Karpas-422 (cell line): ENCODE results near the gene CLASP1. TPM values are rescaled to one million over a fixed set of nuclear protein-coding genes. Genes with fewer than 3 reads are reported as not detected.

Experiments
- DNase-seq: peaks from one replicate; pipeline ENCODE4 v3.0.0-alpha.2; 2015
- H2AFZ ChIP-seq: fragments of 200-600 bp; sonication (generic); 2 replicates; pipeline ENCODE4 v1.6.1; 2014; ENCODE audit warnings: antibody characterized with exemption, low read length, mixed read lengths
- H3K27ac ChIP-seq: fragments of 200-600 bp; sonication (generic); 2 replicates; pipeline ENCODE4 v1.5.1; 2014; ENCODE audit warnings: mild to moderate bottlenecking, low read length, moderate library complexity
- H3K27me3 ChIP-seq: fragments of 200-600 bp; sonication (generic); 2 replicates; pipeline ENCODE4 v1.6.1; 2014; ENCODE audit warnings: low read length, mixed read lengths
- H3K36me3 ChIP-seq: fragments of 200-600 bp; sonication (generic); 2 replicates; pipeline ENCODE4 v1.6.1; 2014; ENCODE audit warnings: low read length, mixed read lengths; ENCODE audit not compliant: insufficient read depth
- H3K4me1 ChIP-seq: fragments of 200-600 bp; sonication (generic); 2 replicates; pipeline ENCODE4 v1.6.1; 2014; ENCODE audit warnings: mild to moderate bottlenecking, low read length, mixed read lengths
- H3K4me2 ChIP-seq: fragments of 200-600 bp; sonication (generic); 2 replicates; pipeline ENCODE4 v1.6.1; 2014; ENCODE audit warnings: low read length, low read depth, mild to moderate bottlenecking; ENCODE audit not compliant: poor library complexity, severe bottlenecking
- H3K4me3 ChIP-seq: fragments of 200-600 bp; sonication (generic); 2 replicates; pipeline ENCODE4 v1.5.1; 2014; ENCODE audit warnings: mild to moderate bottlenecking, antibody characterized with exemption, low read length, mixed read lengths
- H3K79me2 ChIP-seq: fragments of 200-600 bp; sonication (generic); 2 replicates; pipeline ENCODE4 v1.6.1; 2014; ENCODE audit warnings: mild to moderate bottlenecking, low read length, mixed read lengths
- H3K9ac ChIP-seq: fragments of 200-600 bp; sonication (generic); 2 replicates; pipeline ENCODE4 v1.6.0; 2014; ENCODE audit warnings: low read length
- H3K9me2 ChIP-seq: fragments of 200-600 bp; sonication (generic), shearing (Covaris generic); replicated peaks from 2 replicates; pipeline ENCODE4 v1.6.0; 2014; ENCODE audit warnings: mild to moderate bottlenecking, low read length, moderate library complexity; ENCODE audit not compliant: insufficient read depth
- H3K9me3 ChIP-seq: fragments of 300-700, 200-600 bp; sonication (generic); 2 replicates; pipeline ENCODE4 v1.6.1; 2014; ENCODE audit warnings: low read length, mixed read lengths
- H4K20me1 ChIP-seq: fragments of 200-600 bp; sonication (generic); 2 replicates; pipeline ENCODE4 v1.6.1; 2014; ENCODE audit warnings: mild to moderate bottlenecking, antibody characterized with exemption, low read length, low read depth; ENCODE audit not compliant: insufficient read depth
- total RNA-seq: library from RNA; depleted of rRNA; stranded (reverse); fragments of >200 nt; shearing (Covaris generic); gene quantifications from 2 replicates; pipeline ENCODE4 v1.2.3, GENCODE V29; 2014; ENCODE audit warnings: low replicate concordance

Gene CLASP1
- total RNA-seq, 1 experiment from 2014 or later, result 102 TPM

- Histone ChIP-seq H3K79me2 (peaks cover 92% of the 10 kb centered on the region), H3K9ac (no peak overlapping the region), H4K20me1 (no peaks in the 10 kb centered on the region), H3K4me3 (no peak overlapping the region), H3K27me3 (no peaks in the 10 kb centered on the region), H3K4me2 (no peak overlapping the region), H3K9me3 (no peaks in the 10 kb centered on the region), H3K27ac (no peak overlapping the region), H2AFZ (no peak overlapping the region), H3K4me1 (no peaks in the 10 kb centered on the region), H3K36me3 (peaks cover 64% of the 10 kb centered on the region), H3K9me2 (no peaks in the 10 kb centered on the region)
- DNase-seq, result no peak
Observed at GRCh38 chr2:121505986-121506586, 143.2 kb downstream of the CLASP1 start.

DNA sequence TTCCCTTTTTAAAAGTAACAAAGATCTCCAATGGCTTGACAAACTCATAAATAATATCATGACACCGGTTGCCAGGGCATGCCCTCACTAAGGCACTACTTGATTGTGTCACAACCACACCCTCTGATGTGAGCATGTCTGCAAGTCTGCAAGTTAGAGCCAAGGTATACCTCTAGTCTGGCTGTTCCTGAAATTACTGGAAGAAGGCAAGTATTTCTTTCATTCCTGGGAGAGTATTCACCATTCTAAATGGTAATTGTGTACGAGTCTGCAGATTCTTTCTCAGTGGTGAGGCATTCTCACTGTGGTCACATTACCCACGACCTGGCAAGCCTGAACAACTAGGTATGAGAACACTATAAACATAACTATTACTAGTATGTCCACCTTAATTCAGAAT is 144.3 kb downstream of the CLASP1 start:
- Histone ChIP-seq H3K9ac (no peak overlapping the region), H3K79me2 (peaks cover 92% of the 10 kb centered on the region), H3K9me3 (no peaks in the 10 kb centered on the region), H3K9me2 (no peaks in the 10 kb centered on the region), H3K4me3 (no peak overlapping the region), H4K20me1 (no peaks in the 10 kb centered on the region), H3K4me1 (no peaks in the 10 kb centered on the region), H3K36me3 (peaks cover 72% of the 10 kb centered on the region), H3K4me2 (no peak overlapping the region), H2AFZ (no peak overlapping the region), H3K27me3 (no peaks in the 10 kb centered on the region), H3K27ac (no peak overlapping the region)
- no peak for DNase-seq

DNA sequence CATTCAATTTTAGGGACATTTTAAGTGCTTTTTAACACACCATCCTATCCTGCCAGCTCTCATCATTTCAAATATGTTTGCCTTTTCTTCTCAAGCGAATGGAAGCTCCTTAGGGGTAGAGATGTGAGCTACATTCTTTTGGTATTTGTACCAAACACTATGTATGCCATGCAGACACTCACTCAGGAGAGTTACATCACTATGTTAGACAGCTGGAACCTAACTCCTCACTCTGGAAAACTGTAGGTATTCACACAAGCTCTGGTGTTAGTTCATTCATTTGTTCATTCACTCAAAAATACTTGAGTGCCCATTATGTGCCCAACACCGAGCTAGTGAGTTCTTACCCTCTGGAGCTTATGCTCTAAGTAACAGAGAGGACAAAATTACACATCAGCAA is 144.9 kb downstream of the CLASP1 start:
- Histone ChIP-seq H4K20me1 (no peaks in the 10 kb centered on the region), H3K36me3 (peaks cover 73% of the 10 kb centered on the region), H3K9me2 (no peaks in the 10 kb centered on the region), H3K9ac (no peak overlapping the region), H2AFZ (no peak overlapping the region), H3K9me3 (no peaks in the 10 kb centered on the region), H3K27ac (no peak overlapping the region), H3K4me1 (no peaks in the 10 kb centered on the region), H3K4me2 (no peak overlapping the region), H3K4me3 (no peak overlapping the region), H3K27me3 (no peaks in the 10 kb centered on the region), H3K79me2 (peaks cover 92% of the 10 kb centered on the region)
- DNase-seq, result no peak

DNA sequence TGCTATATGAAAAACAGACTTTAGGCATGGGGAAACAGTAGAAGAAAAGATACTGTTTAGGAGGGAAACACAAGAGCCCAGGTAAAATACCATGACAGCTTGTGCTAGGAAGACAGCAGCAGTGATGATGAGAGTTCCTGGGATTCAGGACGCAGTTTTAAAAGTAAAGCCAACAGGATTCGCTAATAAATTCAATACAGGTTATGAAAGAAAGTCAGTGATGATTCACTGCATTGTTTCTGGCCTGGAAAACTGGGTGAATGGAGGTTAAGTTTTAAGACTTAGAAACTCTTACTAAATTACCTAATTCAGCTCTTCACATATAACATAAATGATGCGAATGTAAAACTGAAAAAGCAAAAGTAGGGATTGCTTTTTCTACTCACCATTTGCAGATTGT is 146.5 kb downstream of the CLASP1 start:
- Histone ChIP-seq H3K9me2 (no peaks in the 10 kb centered on the region), H3K4me3 (no peak overlapping the region), H3K36me3 (peaks cover 70% of the 10 kb centered on the region), H3K9ac (no peak overlapping the region), H3K9me3 (no peaks in the 10 kb centered on the region), H3K4me2 (no peak overlapping the region), H4K20me1 (no peaks in the 10 kb centered on the region), H3K79me2 (peaks cover 89% of the 10 kb centered on the region), H3K27me3 (no peaks in the 10 kb centered on the region), H2AFZ (no peak overlapping the region), H3K4me1 (no peaks in the 10 kb centered on the region), H3K27ac (no peak overlapping the region)
- no peak for DNase-seq

GRCh38 chr2:121502246-121502645 is 147.0 kb downstream of the CLASP1 start:
- Histone ChIP-seq H3K79me2 (peaks cover 88% of the 10 kb centered on the region), H3K36me3 (peaks cover 69% of the 10 kb centered on the region)

GRCh38 chr2:121501554-121501953 is 147.7 kb downstream of the CLASP1 start:
- Histone ChIP-seq H3K9me3 (no peaks in the 10 kb centered on the region), H2AFZ (no peak overlapping the region), H3K27ac (no peak overlapping the region), H3K9me2 (no peaks in the 10 kb centered on the region), H4K20me1 (no peaks in the 10 kb centered on the region), H3K4me1 (no peaks in the 10 kb centered on the region), H3K27me3 (no peaks in the 10 kb centered on the region), H3K36me3 (peaks cover 62% of the 10 kb centered on the region), H3K9ac (no peak overlapping the region), H3K4me2 (no peak overlapping the region), H3K79me2 (peaks cover 88% of the 10 kb centered on the region), H3K4me3 (no peak overlapping the region)
- DNase-seq, result no peak

More at GRCh38 chr2:121502246-121502645, 147.0 kb downstream of the CLASP1 start:
- H3K9ac ChIP-seq, result no peak overlapping the region
- no peaks in the 10 kb centered on the region for H3K27me3 ChIP-seq
- H2AFZ ChIP-seq, result no peak overlapping the region
- H3K9me3 ChIP-seq, result no peaks in the 10 kb centered on the region
- no peaks in the 10 kb centered on the region for H3K9me2 ChIP-seq
- H3K27ac ChIP-seq, result no peak overlapping the region
- no peaks in the 10 kb centered on the region for H4K20me1 ChIP-seq
- no peak for DNase-seq
- no peak overlapping the region for H3K4me3 ChIP-seq
- H3K4me1 ChIP-seq, result no peaks in the 10 kb centered on the region
- H3K4me2 ChIP-seq, result no peak overlapping the region

GRCh38 chr2:121501031-121501430 is 148.2 kb downstream of the CLASP1 start:
- Histone ChIP-seq H3K4me2 (no peak overlapping the region), H3K9me2 (no peaks in the 10 kb centered on the region), H3K27ac (no peak overlapping the region), H4K20me1 (no peaks in the 10 kb centered on the region), H3K9ac (no peak overlapping the region), H3K9me3 (no peaks in the 10 kb centered on the region), H2AFZ (no peak overlapping the region), H3K36me3 (peaks cover 59% of the 10 kb centered on the region), H3K4me1 (no peaks in the 10 kb centered on the region), H3K27me3 (no peaks in the 10 kb centered on the region), H3K4me3 (no peak overlapping the region), H3K79me2 (peaks cover 88% of the 10 kb centered on the region)
- DNase-seq, result no peak

DNA sequence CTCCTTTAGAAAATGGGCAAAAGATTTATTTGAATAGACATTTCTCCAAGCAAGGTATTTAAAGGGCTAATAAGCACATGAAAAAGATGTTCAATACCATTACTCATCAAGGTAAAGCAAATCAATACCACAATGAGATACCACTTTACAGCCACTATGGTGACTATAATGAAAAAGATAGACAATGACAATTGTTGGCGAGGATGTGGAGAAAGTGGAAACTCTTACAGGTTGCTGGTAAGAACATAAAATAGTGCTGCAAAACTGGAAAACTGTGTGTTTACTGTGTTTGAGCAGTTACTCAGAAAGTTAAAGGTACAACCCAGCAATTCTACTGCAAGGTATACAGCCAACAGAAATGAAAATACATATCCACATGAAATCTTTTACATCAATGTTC is 150.5 kb downstream of the CLASP1 start:
- no peaks in the 10 kb centered on the region for H3K9me3 ChIP-seq
- H3K4me3 ChIP-seq, result no peak overlapping the region
- no peak overlapping the region for H3K4me2 ChIP-seq
- H4K20me1 ChIP-seq, result no peaks in the 10 kb centered on the region
- no peaks in the 10 kb centered on the region for H3K9me2 ChIP-seq
- no peak for DNase-seq
- H3K4me1 ChIP-seq, result peaks cover 6% of the 10 kb centered on the region
- peaks cover 83% of the 10 kb centered on the region for H3K79me2 ChIP-seq
- H2AFZ ChIP-seq, result no peak overlapping the region
- no peak overlapping the region for H3K27ac ChIP-seq
- H3K9ac ChIP-seq, result no peak overlapping the region
- peaks cover 51% of the 10 kb centered on the region for H3K36me3 ChIP-seq
- no peaks in the 10 kb centered on the region for H3K27me3 ChIP-seq
